GM18511 (cell line): ENCODE data around the gene TLE1.

Experiments used
- ATAC-seq: cut with Tn5 transposase; IDR thresholded peaks from one replicate; pipeline ENCODE4 v1.9.1; 2021; ENCODE audit warnings: mild to moderate bottlenecking, moderate library complexity; ENCODE audit not compliant: unreplicated experiment

The TLE1 gene

DNA sequence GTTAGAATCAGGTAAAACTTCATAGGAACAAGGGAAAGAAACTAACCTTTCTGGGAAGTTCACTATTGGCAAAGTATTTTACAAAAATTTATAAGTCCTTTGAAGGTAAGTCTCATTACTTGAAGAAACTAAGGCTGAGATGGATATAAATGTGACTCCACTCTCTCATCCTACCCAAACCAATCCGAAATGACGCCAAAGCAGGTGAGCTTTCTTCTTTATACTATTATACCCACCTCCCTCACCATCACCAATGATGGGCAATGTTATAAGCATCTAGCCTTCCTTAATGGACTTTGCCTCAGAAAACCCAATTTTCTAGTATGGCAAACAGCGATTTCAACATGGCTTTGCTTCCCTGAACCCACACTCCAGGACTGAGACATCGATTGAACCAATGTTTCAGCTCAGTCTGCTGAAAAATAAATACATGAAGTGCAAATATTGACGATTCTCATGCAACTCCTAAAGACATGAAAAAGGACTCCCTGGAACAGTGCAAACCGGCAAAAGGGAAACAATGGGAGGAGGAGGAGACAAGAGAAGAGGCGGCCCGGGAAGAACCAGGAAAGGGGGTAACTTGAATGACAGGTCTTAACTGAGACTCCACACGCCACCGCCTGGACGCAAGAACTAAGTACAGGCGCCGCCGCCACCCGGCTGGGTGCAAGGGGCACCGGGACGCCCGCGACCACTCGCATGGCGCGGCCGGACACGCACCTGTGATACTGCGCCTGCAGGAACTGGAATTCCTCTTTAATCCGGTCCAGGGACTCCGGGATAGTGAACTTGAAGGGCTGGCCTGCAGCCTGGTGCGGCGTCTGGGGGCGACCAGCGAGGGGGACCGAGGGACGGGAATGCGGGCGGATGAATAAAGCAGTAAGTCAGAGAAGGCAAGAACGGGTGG, 2.5 kb downstream of the TLE1 start:
- no peak for ATAC-seq

DNA sequence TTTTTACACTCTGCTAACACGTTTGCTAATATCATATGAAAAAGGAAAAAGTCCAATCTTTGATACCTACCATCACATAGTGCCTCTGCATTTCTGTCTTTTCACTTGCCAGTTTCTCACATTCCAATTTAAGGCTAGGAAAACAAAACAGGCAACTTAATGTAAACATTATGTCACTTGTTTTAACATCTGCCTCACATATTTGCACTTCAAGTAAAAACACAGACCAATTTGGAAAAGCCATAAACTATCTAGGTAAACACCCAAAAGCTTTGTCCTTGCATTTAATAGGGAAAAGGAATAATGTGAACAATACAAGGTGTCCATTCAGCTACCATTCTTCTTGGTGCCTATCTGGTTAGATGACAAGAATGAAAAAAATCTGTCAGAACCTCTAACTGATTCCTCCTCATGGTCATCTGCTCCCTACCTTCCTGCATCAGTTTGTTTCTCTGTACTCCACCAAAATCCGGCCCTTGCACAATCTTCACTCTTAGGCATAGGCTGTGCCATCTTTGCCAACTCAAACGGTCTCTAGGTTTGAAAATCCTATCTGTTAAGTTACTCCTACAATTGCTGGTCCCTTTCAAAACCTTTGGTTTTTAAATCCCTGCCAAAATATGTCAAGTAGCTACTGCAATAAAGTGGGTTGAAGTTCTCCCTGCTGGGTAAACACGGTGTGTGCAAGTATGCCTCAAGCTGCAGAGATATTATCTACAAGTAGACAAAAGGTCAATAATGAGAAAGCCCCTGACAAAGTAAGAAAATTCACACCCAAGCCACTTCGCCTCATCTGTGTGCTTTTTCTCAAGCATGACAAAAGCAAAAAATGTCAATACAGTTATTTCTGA, 3.4 kb downstream of the TLE1 start:
- no peak for ATAC-seq

DNA sequence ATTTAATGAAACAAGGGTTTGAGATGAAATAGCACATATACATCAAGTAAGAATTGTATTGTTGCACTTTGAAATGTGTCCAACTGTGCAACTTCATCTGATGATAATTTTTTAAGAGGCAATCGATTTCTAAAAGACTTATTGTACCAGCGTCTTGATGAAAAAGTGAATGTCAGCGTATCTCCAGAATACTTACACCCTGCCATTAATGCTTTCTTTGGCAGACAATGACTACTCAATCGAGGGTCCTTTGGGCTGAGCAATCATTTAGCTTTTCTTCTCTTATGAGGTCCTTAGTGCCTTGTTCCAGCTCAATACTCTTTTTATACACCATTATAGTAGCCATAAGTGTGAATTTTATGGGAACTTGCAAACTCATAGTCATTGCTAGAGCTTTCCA, 4.7 kb downstream of the TLE1 start:
- ATAC-seq, result no peak

GRCh38 chr9:81683704-81684103, 5.6 kb downstream of the TLE1 start:
- ATAC-seq, result no peak

DNA sequence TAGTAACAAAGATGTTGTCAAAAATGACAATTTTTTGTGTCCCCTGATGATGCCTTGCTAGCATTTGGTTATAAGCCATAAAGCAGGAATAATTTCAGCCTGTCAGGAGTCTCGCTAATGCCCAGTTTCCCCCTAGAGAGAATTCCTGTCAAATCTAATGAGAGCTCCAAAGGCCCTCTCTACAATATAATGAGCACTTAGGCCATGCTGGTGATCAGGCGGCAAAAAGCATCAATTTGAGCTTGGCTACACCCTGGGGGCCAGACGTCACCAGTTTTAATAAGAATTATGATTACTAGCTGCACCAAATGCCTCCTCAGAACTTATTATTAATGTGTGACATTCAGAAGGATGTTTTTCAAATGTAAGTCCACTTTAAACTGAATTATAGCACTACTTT, 6.1 kb downstream of the TLE1 start:
- no peak for ATAC-seq

DNA sequence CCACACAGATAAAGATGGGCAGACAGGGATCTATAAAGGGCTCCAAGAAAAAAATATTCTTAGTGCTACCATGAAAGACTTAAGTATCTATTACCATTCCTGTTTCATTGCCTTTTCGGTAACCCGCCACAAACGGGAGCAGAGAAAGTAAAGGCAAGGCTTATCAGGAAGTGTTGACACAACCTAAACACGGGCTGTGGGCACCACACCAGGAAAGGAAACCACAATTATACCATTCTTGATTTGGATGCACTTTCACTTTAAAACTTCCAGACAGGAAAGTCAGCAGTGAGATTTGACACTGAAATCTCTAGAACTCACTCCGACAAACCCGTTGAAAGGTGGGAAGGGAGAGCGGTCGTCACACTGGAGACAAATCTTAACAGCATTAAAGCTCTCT, 6.5 kb downstream of the TLE1 start:
- ATAC-seq, result no peak

DNA sequence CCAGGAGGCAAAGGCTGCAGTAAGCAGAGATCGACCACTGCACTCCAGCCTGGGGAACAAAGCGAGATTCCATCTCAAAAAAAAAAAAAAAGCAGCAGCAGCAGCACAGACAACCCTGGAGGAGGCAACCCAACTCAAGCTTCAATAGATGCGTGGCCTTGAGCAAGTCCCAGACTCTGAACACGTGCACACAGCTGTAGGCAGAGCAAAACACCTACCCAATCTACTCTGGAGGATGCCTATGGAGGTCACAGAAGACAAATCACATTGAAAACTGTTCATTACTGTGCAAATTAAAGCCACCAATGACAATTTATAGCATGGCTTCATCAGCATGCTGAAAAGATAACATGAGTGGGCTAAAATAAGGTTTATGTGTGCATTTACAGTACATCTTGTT, 7.2 kb downstream of the TLE1 start:
- ATAC-seq, result no peak

- ATAC-seq, result no peak
These were observed 8.8 kb downstream of the TLE1 start for GRCh38 chr9:81680506-81680905.

DNA sequence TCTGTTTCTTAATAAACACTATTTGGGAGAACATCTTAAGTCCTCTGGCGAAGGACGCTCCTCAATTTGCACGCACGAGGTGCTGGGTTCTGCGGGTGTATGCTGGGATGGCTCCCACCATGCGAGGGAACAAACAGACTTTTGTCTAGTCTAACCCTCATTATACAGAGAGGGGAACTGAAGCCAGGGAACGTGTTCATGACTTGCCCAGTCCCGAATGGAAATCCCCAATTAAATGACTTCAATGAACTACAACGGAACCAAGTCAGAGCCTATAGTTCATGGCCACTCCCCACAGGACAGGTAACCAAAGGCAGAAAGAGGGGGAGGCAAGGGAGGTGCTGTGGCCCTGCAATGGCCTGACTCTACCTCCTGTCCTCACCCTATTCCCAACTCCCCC, 9.3 kb downstream of the TLE1 start:
- no peak for ATAC-seq

- ATAC-seq, result no peak
These were observed 11.3 kb downstream of the TLE1 start for GRCh38 chr9:81678088-81678487.

DNA sequence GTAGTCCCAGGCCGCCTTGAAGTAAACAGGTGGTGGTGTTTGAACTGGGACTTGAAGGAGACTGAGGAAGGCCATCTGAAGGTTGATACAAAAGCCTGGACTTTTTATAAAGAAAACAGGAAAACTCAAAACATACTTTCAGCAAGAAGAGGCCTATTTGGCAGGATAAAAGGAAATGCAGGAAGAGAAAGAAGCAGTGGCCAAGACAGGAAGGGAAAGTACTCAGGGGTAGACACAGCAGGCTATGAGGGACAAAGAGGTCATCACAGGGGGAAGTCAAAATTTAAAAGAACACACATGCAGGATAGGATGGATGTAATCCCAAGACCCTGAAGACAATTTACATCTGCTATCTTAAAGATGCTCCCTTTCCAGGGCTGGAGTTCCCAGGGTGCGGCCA, 13.0 kb downstream of the TLE1 start:
- no peak for ATAC-seq

- ATAC-seq, result no peak
These were observed 16.0 kb downstream of the TLE1 start for GRCh38 chr9:81673310-81673709.

- ATAC-seq, result no peak
These were observed 17.5 kb downstream of the TLE1 start for GRCh38 chr9:81671880-81672280.

DNA sequence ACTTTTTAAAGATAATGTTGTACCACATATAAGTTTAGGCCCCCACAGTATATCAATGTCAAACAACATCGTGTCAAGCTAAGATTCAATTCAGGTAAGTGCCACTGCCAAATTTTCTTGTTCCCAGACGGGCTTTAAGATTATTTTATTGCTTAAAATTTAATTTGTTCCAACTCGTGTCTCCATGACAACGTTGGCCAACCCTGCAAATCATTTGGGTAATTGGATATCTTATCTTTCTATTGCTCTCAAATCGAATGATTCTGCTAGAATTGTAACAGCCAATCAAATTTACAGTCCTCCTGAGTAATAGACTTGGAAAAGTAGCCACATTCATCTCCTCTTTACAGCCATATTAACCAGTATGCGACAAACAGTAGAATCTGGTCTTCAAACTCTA, 19.5 kb downstream of the TLE1 start:
- ATAC-seq, result no peak

DNA sequence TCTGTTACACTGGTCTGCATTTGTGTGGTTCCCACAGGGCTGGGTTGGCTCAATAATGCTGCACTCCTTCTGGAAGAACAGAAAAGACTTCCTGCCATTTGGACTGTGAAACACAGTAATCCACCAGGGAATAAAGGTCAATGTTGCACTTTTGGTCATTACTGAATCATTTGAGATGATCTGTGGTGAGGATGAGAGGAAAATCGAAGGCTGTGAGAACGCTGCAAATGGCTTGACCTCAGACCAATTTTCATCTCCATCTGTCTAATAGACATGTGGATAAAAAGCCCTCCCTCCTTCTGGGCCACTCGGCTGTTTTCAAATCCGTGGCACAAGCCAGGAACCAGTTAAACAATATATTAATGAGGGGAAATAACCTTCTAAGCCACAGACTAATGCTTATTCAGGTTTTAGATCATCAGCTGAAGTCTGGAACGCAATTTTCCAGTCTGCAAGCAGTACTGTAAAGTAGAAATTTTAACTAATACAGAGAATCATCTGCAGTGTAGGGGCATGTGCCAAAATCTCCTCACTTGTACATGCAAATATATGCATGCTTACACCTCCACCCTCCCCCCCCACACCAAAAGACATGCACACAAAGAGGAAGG, 20.2 kb downstream of the TLE1 start:
- ATAC-seq, result no peak

- ATAC-seq, result no peak
These were observed 23.2 kb downstream of the TLE1 start for GRCh38 chr9:81666123-81666522.

DNA sequence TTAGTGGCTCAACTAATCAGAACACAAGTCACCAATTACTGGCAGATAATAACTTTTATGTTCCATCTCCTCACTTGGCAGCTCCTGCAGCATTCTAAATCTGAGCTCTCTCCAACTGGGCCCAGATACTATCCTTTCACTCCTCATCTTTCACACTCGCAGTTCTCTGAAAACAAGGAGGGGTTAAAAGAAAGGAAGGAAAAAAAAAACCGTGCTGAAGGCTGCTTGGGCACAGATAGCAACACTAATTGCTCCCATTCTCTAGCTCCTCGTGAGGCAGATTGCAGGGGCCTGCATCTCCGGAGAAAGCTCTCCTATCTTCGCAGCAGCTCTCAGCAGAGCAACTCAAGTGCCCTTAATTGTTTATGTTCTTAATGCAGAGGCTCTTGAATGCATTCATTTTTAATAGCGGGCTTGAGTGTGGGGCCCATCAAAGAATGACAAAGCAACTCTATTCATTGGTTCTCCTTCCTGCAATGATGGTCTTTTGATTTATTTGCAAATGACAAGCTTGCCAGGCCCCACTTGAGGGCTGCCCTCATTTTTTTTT, 23.9 kb downstream of the TLE1 start:
- ATAC-seq, result no peak

GRCh38 chr9:81664638-81665222, 24.6 kb downstream of the TLE1 start:
- no peak for ATAC-seq

GRCh38 chr9:81661339-81661738, 28.0 kb downstream of the TLE1 start:
- no peak for ATAC-seq

DNA sequence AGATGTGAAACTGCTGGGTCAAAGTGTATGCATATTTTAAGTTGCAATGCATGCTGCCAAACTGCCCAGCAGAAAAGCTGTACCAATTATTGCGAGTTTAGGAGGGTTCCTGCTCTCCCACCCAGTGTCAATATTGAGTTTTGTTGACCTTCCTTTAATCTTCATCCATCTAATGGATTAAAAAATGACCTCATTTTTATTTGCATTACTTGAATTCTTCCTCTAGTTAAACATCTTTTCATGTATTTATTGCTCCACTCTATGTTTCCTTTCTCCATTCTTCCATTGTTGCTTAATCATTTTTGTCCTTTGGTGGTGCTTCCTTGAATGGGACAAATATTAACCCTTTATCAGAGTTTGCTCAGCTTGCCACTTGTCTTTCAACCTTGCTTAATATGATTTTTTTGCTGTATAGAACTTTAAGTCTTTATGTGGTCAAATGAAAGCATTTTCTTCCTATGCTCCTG, 32.4 kb downstream of the TLE1 start:
- no peak for ATAC-seq

GRCh38 chr9:81656004-81656403, 33.3 kb downstream of the TLE1 start:
- ATAC-seq, result peak; percentile 82
